Measurements from ENCODE around the gene C8A. TPM values are rescaled to one million over a fixed set of nuclear protein-coding genes. Genes with fewer than 3 reads are reported as not detected.

C8A gene
- total RNA-seq, 1 donor from 2014 or later, result not detected

DNA sequence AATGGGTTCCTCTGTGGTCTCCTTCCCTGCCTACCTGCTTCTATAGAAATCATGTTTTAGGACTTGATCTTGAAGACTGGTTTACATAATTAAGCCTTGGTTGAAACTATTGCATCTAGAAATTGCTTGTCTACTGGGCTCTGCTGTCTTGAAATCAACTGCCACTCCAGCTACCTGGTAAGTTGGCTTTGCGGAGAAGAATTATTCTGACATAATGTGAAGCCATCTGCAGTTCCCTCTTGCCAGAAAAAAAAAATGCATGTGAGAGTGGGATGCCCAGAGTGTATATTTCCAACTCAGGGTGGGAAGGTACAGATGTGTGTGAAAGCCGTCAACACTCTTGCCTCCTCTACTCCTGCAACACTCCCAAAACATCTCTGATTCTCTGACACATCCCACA lies 84.0 kb downstream of the C8A start:
- POLR2A ChIA-PET, result no interaction called here
- no peaks in the 10 kb centered on the region for H3K4me1 Mint-ChIP-seq
- CTCF ChIA-PET, result no interaction called here
- no peaks in the 10 kb centered on the region for H3K9me3 Mint-ChIP-seq
- peaks cover 9% of the 10 kb centered on the region for H3K27me3 Mint-ChIP-seq
- ATAC-seq (ENCODE audit: low read depth) (no peak), DNase-seq (no peak)
- intact Hi-C loops (cut with micrococcal nuclease), result no loop called here
- H3K36me3 Mint-ChIP-seq (ENCODE audit: low read depth), result no peaks in the 10 kb centered on the region
- no peak overlapping the region for H3K27ac Mint-ChIP-seq
- TF ChIP-seq, protein P1, sequence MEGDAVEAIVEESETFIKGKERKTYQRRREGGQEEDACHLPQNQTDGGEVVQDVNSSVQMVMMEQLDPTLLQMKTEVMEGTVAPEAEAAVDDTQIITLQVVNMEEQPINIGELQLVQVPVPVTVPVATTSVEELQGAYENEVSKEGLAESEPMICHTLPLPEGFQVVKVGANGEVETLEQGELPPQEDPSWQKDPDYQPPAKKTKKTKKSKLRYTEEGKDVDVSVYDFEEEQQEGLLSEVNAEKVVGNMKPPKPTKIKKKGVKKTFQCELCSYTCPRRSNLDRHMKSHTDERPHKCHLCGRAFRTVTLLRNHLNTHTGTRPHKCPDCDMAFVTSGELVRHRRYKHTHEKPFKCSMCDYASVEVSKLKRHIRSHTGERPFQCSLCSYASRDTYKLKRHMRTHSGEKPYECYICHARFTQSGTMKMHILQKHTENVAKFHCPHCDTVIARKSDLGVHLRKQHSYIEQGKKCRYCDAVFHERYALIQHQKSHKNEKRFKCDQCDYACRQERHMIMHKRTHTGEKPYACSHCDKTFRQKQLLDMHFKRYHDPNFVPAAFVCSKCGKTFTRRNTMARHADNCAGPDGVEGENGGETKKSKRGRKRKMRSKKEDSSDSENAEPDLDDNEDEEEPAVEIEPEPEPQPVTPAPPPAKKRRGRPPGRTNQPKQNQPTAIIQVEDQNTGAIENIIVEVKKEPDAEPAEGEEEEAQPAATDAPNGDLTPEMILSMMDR (IDR thresholded peaks at IDR 0.05), result no peak
- no peak overlapping the region for H3K4me3 Mint-ChIP-seq

DNA sequence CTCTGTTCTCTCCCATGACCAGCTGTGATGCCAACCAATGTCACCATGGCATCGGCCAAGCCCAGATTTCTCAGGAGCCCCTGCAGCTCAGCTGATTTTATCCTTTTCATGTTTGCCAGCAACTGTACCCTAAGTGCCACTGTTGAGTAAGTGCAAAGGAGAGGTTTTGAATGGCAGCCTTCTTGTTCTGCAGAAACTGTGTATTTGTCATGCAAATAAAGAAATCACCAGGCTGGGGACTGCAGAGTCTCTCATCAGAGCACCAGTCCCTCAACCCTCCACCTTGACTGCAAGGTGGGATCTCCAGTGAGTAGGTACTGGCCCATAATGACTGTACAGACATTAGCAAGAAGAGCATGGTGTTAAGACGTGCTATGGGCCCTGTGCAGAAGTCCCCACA lies 84.6 kb downstream of the C8A start:
- peaks cover 9% of the 10 kb centered on the region for H3K27me3 Mint-ChIP-seq
- no peak overlapping the region for H3K27ac Mint-ChIP-seq
- no peak for ATAC-seq (ENCODE audit: low read depth)
- H3K9me3 Mint-ChIP-seq, result no peaks in the 10 kb centered on the region
- no peak for DNase-seq
- H3K36me3 Mint-ChIP-seq (ENCODE audit: low read depth), result no peaks in the 10 kb centered on the region
- intact Hi-C loops (cut with micrococcal nuclease), result no loop called here
- H3K4me1 Mint-ChIP-seq, result no peaks in the 10 kb centered on the region
- CTCF ChIA-PET, result no interaction called here
- TF ChIP-seq, protein P1 (IDR thresholded peaks at IDR 0.05), result no peak
- no peak overlapping the region for H3K4me3 Mint-ChIP-seq
- POLR2A ChIA-PET, result no interaction called here

DNA sequence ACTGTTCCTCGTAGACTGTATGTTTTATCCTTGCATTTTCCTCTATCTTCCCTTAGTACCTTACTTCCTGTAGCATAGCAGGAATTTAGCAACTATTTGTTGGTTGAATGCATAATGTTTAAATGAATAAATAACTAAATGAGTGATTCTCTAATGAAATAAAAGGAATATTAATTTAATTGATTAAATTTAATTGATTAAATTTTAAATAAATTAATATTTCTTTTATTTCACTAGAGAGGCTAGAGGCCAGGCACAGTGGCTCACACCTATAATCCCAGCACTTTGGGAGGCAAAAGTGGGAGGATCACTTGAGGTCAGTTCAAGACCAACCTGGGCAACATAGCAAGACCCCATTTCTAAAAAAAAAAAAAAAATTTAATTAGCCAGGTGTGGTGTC lies 85.4 kb downstream of the C8A start:
- intact Hi-C loops (cut with micrococcal nuclease), result no loop called here

DNA sequence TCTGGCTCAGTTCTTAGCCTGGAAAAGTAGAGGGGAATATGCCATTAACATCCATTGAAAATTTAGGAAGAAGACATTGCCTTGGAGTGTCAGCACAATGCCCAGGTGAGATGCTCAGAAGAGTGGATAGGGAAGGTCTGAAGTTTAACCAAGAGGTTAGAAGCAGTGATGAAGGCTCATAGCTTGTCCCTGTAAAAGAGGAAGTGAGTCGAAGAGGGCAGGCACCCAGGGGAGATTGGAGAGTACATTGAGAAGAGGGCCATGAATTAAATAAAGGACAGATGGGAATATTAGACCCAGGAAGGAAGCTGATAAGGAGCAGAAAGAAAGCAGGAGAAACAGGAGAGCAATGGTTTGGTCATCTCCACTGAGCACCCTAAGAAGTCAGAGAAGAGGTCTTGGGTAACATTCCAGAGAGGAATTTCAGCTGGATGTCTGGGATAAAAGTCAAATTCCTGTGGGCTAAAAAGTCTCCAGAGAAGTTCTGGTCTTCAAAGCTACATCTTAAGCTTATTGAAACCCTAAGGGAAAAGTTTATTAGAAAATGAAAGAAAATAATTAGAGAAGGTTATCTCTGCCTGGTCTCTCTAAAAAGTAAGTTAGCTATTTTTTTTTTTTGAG lies 93.9 kb downstream of the C8A start:
- no peaks in the 10 kb centered on the region for H3K9me3 Mint-ChIP-seq
- no peaks in the 10 kb centered on the region for H3K4me1 Mint-ChIP-seq
- POLR2A ChIA-PET, result no interaction called here
- H3K4me3 Mint-ChIP-seq, result no peak overlapping the region
- ATAC-seq (ENCODE audit: low read depth) (no peak), DNase-seq (no peak)
- no peaks in the 10 kb centered on the region for H3K27me3 Mint-ChIP-seq
- no peak overlapping the region for H3K27ac Mint-ChIP-seq
- intact Hi-C loops (cut with micrococcal nuclease), result no loop called here
- CTCF ChIA-PET, result no interaction called here
- H3K36me3 Mint-ChIP-seq (ENCODE audit: low read depth), result no peaks in the 10 kb centered on the region
- TF ChIP-seq, protein P1 (IDR thresholded peaks at IDR 0.05), result no peak

More for the DNA sequence above, 85.4 kb downstream of the C8A start:
- no peaks in the 10 kb centered on the region for H3K9me3 Mint-ChIP-seq
- no peak overlapping the region for H3K4me3 Mint-ChIP-seq
- no peaks in the 10 kb centered on the region for H3K4me1 Mint-ChIP-seq
- ChIA-PET POLR2A (no interaction called here), CTCF (no interaction called here)
- no peak for ATAC-seq (ENCODE audit: low read depth)
- DNase-seq, result no peak
- no peaks in the 10 kb centered on the region for H3K36me3 Mint-ChIP-seq (ENCODE audit: low read depth)
- no peak overlapping the region for H3K27ac Mint-ChIP-seq
- TF ChIP-seq, protein P1 (IDR thresholded peaks at IDR 0.05), result no peak
- peaks cover 9% of the 10 kb centered on the region for H3K27me3 Mint-ChIP-seq

DNA sequence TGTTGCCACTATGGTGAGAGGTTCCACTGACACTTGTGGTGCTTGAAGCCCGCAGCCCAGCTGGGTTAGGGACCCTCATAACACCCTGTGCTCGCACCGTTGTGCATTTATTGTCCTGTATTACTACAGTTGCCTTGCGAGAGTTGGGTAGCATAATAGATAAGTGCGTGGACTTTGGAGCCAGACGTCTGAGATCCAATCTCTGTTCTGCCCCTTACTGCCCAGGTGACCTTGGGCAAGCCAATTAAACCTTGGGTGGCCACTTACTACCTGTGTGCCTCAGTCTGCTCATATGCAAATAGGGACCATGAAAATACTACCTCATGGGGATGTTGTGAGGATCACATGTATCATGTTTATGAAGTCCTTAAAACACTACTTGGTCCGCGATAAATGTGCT lies 97.9 kb downstream of the C8A start:
- ATAC-seq (ENCODE audit: low read depth) (no peak), DNase-seq (no peak)
- ChIA-PET POLR2A (no interaction called here), CTCF (no interaction called here)
- Mint-ChIP-seq H3K27me3 (no peaks in the 10 kb centered on the region), H3K4me3 (no peak overlapping the region), H3K4me1 (no peaks in the 10 kb centered on the region), H3K9me3 (no peaks in the 10 kb centered on the region), H3K36me3 (ENCODE audit: low read depth) (no peaks in the 10 kb centered on the region), H3K27ac (no peak overlapping the region)
- intact Hi-C loops (cut with micrococcal nuclease), result no loop called here
- TF ChIP-seq, protein P1 (IDR thresholded peaks at IDR 0.05), result no peak

All from activated B cell treated with CpG ODN at 0.5 μM for 24 hours (primary cell).